HG03520 (cell line): Measurements from ENCODE around the gene ARHGAP27.
A peak's percentile ranks its signal among the peaks of the same experiment; 100 is the strongest.
"Not testable (repeated sequence)": the region's sequence is repeated elsewhere in the genome, so short reads cannot be mapped to it uniquely, and the experiment has no call there.

Experiments used
- ATAC-seq: cut with Tn5 transposase; IDR thresholded peaks from one replicate; pipeline ENCODE4 v1.9.1; 2021; ENCODE audit warnings: mild to moderate bottlenecking, moderate library complexity; ENCODE audit not compliant: unreplicated experiment

Gene ARHGAP27

DNA sequence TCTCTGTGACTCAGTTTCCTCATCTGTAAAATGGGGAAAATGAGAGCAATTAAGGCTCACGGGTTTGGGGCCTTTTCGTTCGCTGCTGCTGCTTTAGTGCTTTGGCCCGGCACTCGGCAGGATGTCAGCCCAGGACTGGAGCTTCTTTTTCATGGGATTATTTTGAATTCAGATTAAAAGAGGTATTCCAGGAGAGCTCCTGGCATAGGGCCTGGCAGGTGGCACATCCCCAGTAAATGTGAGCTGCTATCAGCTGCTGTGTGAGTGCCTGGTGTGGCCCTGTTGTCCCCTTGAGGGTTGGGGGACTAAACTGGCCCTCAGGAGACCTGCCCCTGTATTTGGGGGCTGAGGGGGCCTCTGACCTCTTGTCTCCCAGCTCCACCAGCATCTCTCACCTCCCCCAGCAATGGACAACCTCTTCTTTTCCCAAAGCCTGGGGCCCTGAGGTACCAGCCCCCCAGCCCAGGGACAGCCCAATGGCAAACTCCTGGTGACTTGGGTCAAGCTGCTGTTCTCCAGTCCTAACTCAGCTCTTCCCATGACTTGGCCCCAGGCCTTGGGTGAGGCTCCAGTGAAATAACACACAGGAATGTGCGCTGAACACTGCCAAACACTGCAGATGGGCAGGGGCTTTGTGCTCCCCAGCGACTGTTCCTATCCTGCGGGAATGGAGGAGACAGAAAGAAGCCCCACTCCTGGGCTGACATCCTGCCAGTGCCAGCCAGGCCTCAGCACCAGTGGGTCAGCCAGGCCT lies 14.4 kb upstream of the ARHGAP27 start:
- not testable (repeated sequence) for ATAC-seq

DNA sequence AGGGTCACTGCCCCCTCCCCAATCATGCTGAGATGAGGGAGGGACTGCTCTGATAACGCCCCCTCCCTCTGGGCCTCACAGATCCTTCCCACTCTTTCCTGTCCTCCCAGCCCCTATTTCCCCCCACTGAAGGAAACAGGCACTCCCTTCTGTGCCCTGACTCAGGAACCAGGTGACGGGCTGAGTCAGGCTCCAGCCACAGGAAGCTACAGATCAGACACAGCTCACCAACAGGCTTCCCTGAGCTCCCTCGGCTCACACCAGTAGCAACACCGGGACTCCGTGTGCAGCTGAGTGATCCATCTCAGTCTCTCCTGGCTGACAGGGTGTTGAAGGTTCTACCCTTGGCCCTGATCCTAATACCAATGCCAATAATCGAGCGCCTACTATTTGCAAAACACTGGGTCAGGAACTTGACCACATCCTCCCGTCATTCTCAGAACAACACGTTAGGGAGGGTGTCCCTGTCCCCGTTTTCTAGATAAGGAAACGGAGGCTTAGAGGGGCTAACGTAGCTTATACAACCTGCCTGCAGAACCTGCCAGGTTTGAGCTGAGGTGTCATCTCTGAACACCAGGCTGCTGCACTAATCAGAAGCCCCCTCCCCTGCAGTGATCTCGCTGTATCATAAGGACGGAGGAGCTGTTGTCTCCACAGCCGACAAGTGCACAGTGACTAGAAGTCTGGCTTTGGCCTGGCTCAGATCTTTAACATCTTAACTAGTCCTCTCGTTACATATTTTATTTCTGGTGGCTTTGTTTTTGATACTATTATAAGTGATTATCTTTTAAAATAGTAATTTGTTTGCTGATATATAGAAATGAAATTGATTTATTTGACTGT lies 13.5 kb upstream of the ARHGAP27 start:
- ATAC-seq, result not testable (repeated sequence)

DNA sequence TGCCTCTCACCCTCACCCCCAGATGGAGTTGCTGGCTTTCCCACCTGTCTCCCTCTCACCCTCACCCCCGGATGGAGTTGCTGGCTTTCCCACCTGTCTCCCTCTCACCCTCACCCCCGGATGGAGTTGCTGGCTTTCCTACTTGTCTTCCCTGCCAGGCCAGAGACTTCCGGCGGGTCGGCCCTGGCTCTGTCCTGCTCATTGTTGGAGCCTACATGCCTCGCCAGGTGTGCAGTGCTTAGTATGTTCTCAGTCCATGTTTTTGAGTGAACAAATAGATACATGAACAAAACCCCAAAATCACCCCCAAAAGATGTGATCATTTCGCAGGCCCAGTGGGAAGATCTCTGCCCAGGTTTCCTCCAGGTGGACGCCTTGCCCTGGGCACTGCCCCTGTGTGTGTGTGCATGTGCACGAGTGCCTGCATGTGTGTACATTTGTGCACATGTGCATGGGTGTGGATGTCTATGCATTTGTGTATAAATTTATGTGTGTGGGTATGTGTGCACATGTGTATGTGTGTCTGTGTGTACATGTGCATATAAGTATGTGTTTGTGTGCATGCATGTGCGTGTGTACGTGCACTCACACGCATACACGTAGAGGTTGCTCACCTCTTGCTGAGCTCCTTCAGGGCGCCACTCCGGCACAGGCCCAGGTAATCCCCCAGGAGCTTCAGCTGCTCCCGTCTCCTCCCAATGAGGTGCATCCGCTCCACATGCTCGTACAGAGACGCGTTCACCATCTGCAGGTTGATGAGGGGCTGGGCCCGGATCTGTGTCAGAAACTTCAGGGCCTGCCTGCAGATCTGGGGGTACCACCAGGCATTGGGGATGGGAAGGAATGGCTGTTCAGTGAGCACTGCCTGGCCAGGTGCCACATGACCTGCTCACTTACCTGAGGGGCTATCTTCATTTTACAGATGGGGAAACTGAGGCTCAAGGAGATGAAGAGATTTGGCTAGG lies 12.5 kb upstream of the ARHGAP27 start:
- ATAC-seq, result not testable (repeated sequence)

DNA sequence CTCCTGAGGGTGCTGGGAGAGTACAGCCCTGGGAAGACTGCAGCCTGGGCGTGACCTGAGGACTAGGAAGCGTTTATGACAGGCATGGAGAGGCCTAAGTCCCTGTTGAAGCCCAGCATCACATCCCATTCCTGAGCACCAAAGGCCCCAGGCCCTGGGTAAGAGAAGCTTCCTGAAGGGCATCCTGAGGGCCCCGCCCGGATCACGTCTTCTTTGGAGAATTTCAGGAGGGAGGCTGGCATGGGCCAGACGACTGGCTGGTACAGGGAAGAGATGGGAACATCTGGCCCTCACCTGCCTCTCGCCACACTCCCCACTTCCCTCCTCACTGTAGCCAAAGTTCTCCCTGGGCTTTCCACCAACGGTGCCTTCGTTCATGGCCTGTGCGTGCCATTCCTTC lies 11.6 kb upstream of the ARHGAP27 start:
- not testable (repeated sequence) for ATAC-seq

DNA sequence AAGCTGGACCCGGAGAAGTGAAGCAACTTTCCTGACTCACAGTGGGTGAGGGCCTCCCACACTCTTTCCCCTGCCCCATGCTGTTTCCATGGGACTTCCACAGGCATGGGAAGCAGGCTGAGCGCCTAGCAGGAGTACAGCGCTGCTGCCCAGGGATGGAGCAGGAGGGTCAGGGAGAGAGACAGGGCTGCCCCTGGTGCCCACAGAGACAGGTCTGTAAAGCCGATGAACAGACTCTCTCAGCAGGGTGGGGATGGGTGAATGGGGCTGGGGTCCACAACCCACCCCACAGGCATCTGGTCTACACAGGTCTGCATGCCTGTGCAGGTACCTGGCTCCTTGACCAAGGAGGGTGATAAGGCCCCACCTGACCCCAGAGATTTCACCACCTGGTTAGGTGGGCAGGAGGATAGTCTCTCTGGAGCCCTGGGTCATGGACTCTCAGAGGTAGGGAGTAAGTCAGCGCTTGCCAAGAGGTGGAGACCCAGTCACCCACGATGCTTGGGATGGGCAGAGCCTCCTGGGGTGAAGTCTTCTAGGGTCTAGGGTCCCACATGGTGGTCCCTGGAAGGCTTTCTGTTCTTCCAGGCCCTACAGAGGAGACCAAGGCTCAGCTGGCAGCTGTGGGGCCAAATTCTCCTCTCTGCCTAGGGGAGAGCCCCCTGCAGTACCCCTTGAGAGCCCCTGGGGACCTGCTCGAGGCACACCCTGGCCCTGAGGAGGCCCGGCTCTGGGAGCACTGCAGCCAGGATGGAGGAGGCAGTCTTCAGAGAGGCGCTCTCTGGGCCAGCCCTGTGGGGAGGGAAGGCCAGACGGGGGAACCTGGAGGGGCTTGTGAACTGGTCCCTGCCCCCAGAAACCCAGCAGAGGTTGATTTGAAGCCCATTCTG lies 10.9 kb upstream of the ARHGAP27 start:
- not testable (repeated sequence) for ATAC-seq

DNA sequence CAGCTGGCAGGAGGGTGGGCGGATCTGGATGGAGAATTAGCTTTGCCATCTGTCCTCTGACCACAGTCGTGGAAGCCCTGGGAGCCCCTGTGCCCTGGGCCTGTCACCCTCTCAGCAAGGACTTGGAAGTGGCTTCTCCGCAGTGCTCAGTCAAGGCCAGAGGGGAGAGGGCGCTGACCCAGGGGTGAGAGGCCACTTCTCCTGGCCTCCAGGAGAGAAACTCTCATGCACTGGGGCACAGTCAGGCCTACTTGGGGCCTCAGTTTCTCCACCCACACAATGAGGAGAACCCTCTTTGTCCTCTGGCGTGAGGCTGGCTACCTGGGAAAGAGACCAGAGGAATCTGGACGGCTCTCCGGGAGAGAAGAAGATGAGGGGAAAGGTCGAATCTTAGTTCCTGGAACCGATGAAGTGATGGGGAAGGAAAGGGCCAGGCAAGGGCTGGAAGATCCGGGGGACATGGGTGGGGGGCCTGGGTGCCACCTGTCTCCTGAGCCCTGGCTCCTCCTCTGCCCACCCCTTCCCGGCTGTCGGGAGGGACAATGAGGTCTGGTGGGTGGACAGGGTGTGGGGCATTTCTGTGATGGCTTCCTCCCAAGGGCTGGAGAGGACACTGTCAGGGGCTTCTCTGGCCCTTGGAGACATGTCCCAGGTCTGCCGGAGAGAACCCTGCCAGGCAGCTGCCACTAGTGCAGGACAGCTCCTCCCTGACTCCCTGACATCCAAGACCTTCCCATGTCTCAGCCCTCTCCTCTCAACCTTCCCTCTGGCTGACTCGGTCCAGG lies 9.0 kb upstream of the ARHGAP27 start:
- ATAC-seq, result no peak

DNA sequence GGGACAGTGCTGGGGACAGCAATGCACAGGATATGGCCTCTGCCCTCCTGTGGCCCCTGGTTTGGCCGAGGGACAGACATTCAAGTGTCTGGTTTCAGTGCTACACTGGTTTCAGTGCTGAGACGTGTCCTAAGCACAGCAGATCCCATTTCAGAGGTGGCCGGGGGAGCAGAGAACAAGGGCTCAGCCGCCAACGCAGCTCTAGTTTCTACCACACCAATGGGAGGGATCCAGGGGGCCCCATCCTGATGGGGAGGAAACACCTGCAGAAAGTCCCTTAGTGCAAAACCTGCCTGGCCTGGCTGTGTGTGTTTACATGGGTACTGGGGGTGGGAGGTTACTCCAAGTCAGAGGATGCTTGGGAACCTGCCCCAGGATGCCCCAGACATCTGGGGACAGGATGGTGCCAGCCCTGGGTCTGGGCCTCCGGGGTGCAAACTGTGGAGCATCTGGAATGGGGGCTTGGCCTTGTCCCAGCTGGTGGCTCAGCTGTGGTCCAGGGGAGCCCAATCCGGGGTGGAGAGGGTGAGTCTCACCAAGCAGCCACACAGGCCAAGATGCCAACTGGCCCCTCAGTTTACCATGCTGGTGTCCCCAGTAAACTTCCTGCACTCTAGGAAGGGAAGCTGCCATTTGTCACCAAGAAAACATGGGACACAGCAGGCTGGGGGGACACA lies 8.3 kb upstream of the ARHGAP27 start:
- ATAC-seq, result peak; percentile 59

DNA sequence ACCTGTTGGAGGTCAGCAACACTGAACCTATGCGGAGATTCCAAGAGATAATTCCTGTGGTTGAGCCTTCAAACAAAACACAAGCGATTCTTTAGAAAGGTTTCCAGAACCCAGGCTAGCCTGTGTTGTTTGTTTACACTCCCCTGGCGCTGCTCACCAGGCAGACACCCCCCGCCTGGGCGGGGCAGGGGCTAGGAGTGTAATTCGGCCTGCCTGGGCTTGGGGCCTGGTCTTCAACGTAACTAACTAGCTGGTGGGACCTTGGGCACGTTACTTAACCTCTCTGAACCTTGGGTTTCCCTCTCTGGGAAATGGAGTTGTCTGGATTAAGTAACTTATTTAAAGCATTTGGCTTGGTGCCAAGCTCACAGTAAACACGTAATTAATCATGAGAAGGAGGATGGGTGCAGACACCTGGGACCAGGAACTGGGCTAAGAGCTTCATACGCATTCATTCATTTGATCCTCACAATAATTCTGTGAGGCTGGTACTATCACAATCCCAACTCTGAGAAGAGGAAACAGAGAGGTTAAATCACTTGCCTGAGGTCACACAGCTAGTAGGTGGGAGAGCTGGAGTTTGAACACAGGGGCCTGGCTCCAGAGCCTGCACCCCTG lies 7.6 kb upstream of the ARHGAP27 start:
- no peak for ATAC-seq

DNA sequence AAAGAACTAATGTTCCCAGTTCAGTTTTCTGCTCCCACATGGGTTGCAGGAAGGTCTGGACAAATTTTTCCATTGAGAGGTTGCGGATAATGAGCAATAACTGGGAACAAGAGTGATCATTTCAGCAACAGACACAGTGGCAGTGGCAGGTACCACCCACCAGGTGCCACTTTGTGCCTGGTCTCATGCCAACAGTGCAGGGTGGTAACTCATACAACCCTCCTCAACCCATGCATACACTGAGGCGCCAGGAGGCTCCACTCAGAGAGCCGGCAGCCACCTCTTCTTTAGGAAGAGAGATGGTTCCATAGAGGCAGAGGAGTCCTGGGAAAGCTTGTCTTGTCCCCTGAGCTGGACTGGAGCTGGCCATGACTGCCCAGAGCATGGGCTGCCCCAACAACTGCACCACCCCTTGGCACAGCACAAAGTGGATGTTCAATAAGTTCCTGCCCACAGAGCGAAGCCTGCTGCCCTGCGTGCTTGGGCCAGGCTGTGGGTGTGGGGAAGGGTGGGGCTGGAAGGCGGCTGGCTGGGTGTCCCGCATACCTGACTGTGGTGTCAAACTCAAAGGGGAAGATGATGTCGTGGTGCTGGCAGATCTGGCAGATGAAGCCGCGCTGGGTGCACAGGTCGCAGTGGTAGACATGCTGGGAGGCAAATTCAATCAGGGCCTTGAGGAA lies 6.4 kb upstream of the ARHGAP27 start:
- no peak for ATAC-seq

DNA sequence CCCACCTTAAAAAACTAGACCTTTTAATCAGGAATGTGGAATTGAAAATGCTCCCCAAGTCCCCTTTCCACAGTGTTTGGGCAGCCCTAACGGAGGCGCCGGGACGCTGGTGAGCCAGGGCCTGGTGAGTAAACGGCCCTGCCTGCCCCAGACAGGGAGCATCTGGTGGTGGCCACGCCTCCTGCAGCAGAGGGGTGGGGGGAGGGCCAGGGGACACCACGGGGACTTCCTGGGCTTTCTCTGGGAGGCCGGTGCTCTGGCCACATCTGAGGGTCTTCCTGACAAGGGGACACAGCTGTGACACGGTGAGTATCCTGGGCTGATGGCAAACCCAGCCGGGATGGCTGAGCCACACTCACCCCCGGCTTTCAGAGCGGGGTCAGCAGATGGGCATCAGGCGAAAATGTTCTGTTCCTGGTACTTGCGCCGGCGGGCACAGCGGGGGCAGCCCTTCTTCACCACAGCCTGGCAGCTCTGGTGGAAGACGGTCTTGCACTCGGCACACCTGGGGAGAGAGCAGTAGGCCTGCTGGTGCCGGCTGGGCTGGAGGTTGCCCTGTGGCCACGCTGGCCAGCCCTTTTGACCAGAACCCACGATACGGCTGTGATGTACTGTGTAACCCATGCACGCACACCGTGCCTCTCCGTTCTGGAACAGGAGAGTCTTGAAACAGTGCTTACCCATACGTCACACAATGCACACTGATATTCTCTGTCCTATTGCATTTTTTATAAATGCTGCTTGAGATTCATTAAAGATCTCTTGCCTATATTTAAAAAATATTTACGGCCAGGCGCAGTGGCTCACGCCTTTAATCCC lies 5.0 kb upstream of the ARHGAP27 start:
- ATAC-seq, result no peak

DNA sequence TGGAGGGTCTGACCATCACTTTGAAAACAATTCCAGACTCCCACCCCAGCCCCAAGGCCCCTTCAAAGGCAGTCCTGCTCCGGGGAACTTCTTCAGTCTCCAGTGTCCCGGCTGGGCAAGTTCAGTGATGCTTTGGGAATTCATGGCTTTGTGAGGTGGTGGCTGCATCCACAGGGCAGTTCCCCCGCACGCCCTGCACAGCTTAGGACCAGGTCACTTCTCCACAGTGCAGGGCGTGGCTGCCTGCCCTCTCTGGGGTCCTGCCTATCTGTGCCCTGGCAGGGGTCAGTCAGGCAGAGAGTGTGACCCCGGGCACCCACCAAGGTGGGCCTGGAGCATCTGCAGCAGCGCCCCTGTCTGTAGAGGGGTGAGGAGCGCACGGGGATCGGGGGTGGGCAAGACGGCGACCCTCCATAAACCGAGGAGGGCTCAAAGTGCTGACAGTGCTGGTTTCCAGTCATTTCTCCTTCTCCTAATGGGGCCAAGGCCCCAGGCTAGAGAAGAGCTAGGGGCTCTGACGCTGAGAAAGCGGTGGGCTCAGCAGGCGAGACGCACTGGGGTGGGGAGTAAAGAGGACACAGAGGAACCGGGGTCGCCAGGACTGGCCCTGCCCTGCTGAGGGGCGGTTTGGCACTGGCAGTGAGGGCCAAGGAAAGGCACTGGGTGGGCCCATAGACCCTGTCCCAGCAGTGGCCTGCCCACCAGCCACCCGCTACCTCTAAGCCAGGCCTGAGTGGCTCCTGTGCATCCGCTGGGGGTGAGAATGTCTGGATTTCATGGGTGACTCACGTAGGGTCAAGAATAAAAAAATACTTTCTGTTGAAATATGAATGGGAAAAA lies 4.2 kb upstream of the ARHGAP27 start:
- ATAC-seq, result no peak

DNA sequence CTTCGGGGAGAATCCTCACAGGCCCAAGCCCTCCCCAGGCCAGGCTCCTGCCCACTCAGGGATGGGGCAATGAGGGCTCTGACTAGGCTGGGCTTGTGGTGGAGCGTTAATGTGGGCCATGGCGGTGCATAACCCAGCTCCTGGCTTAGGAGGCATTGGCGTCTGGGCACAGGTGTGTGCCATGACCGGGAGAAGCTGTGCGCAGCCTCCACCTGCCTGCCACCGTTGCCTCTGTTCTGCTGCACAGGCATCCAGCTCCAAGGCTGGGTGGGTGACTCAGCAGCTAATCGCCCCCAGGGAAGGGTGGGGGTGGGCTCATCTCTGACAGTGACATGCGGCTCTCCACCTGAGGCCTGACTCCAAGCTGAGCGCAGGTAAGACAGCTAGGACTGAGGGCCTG lies 3.5 kb upstream of the ARHGAP27 start:
- no peak for ATAC-seq

DNA sequence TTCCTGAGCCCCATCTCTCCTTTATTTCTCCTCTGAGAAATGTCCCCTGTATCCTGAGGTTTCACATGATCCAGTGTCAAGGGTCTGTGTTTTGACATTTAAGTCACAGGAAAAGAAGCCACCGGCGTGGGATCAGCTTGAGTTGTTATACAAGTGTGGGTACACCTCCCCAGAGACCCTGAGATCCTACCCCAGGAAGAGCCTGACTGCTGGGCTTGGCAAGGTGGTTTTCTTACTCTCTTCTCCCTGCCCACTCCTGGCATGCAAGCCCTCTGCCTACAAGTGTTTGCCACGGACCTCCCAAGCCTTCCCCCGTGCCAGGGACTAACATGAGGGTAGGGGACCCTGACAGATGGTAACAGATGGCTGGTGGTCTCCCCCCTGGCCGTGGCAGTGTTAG lies 2.8 kb upstream of the ARHGAP27 start:
- ATAC-seq, result no peak

DNA sequence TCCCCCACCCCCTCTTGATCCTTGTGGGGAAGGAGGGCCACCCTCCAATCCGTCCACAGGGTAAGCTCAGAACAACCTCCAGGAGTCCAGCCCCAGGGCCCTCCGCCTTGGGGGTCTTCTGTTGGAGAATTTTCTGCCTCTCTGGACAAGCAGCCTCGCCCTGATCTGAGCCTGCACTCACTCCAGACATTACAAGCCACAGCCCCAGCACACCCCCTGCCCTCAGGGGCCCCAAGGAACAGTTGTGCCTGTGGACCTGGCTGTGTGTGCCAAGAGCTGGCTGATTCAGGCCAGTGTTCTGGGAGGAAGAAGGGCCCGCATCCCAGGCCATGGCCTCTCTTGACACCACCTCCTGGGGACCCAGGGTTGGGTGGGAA lies 477 bp upstream of the ARHGAP27 start:
- no peak for ATAC-seq

DNA sequence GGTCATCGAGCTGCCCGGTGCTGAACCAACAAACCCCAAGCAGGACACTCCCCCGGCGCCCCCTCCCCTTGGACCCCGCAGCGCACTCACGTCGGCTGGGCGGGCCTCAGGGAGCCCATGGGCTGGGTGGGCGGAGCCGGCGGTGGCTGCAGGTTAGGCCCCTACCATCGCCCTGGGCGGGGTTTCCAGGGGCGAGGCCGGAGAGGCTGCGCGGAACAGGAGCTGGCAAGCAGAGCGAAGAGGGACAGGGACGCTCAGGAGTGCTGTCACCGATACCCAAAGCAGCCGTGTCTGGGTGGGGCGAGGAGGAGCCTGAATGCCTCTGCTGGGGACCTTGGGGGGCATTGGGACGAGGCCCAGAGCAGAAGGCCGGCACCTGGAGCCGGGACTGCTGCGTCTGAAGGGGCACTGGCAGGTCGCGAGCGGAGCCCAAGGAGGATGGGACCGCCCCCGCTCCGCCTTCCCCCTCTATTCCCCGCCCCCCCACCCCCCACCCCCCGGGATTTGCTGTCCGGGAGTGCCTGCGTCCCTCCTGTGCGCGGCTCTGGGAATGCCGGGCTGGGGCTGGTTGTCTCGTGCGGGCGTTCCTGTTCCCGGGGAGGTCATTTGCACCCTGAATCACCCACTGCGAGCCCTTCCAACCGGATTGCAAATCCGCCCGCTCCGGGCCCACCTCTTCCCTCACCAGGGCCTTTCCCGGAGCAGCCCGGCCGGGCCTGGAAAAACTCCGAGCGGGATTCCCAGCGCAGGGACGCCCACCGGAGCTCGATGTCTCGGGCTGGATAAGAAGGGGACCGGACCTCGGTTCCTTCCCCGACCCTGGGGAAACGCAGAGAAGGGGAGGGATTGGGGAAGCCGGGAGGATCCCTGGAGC lies 902 bp downstream of the ARHGAP27 start:
- peak; percentile 51 for ATAC-seq
